ENCODE results near the gene OR2A7. TPM values are rescaled to one million over a fixed set of nuclear protein-coding genes. Genes with fewer than 3 reads are reported as not detected.
"Not testable (repeated sequence)": the region's sequence is repeated elsewhere in the genome, so short reads cannot be mapped to it uniquely, and the experiment has no call there.

Gene OR2A7
- total RNA-seq, 2 donors from 2014 or later = 3.8 to 4.8 TPM

DNA sequence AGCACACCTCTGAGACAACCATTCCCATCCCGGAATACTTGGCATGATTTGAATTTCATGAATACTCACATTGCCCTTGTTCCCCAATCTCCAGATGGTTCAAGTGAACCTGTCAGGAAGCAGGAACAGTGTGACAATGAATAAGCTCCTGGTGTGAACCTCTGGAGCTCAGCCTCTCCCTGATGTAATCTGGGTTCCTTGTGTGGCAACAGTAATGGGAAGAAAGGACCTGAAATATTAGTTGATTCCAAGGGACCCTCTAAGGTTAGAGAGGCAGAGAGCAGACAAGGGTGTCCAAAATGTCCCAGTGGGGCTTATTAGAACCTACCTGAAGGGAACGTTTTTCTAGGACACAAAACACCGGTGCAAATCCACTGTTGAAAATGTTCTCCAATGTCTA is 8.5 kb downstream of the OR2A7 start:
- peak; percentile 68 for DNase-seq
- H3K36me3 Mint-ChIP-seq (ENCODE audit: low read depth) = no peaks in the 10 kb centered on the region
- H3K9me3 Mint-ChIP-seq = no peaks in the 10 kb centered on the region
- no peaks in the 10 kb centered on the region for H3K27me3 Mint-ChIP-seq (ENCODE audit: insufficient read depth)
- Histone ChIP-seq H3K27me3 (ENCODE audit: control insufficient read depth, insufficient read depth, low read length, poor library complexity, severe bottlenecking) (no peaks in the 10 kb centered on the region), H3K36me3 (ENCODE audit: control insufficient read depth, insufficient read depth, low read length) (no peaks in the 10 kb centered on the region), H3K4me3 (ENCODE audit: low read length) (no peak overlapping the region), H3K4me1 (ENCODE audit: control insufficient read depth, insufficient read depth, low read length) (no peaks in the 10 kb centered on the region), H3K9ac (ENCODE audit: extremely low read depth, low read length, poor library complexity, severe bottlenecking) (no peak overlapping the region), H3K27ac (ENCODE audit: low read depth, low read length) (no peak overlapping the region), H3K9me3 (ENCODE audit: control insufficient read depth, low read length) (no peaks in the 10 kb centered on the region)
- no peak overlapping the region for H3K4me3 Mint-ChIP-seq
- 85 to 100% methylated on average over 1 to 3 of the region's 3 CpGs for WGBS, 2 experiments (ENCODE audit: insufficient coverage in 1 of 2, insufficient read length in 1 of 2)
- no peak for TF ChIP-seq CTCF (conservative IDR thresholded peaks at IDR 0.05)
- H3K4me1 Mint-ChIP-seq = peaks cover 13% of the 10 kb centered on the region
- H3K27ac Mint-ChIP-seq = peak overlapping the region; percentile 76

DNA sequence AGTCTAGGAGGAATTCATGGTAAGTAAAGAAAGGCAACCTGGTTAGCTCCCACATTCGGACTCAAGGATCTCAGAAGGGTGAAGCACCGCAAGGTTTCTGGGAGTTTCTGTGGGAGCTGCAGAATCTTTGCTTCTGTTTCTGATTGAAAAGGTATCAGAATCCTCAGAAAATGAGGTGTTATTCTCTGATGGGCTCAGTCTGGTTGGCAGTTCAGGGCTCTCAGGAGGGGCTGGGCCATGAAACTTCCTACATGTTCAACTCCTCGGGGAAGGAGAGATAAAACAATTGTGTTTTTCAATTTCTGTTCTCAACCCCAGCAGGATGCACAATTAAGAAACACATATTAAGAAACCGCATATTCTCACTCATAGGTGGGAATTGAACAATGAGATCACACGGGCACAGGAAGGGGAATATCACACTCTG is 9.1 kb downstream of the OR2A7 start:
- Histone ChIP-seq H3K9ac (ENCODE audit: extremely low read depth, low read length, poor library complexity, severe bottlenecking) (no peak overlapping the region), H3K9me3 (ENCODE audit: control insufficient read depth, low read length) (no peaks in the 10 kb centered on the region), H3K4me1 (ENCODE audit: control insufficient read depth, insufficient read depth, low read length) (no peaks in the 10 kb centered on the region), H3K27me3 (ENCODE audit: control insufficient read depth, insufficient read depth, low read length, poor library complexity, severe bottlenecking) (no peaks in the 10 kb centered on the region), H3K36me3 (ENCODE audit: control insufficient read depth, insufficient read depth, low read length) (no peaks in the 10 kb centered on the region), H3K4me3 (ENCODE audit: low read length) (no peak overlapping the region), H3K27ac (ENCODE audit: low read depth, low read length) (no peak overlapping the region)
- H3K4me1 Mint-ChIP-seq = peaks cover 13% of the 10 kb centered on the region
- DNase-seq = peak; percentile 61
- no peak for TF ChIP-seq CTCF (conservative IDR thresholded peaks at IDR 0.05)
- no peaks in the 10 kb centered on the region for H3K9me3 Mint-ChIP-seq
- H3K27ac Mint-ChIP-seq = peak overlapping the region; percentile 19
- no peaks in the 10 kb centered on the region for H3K27me3 Mint-ChIP-seq (ENCODE audit: insufficient read depth)
- 78 to 88% methylated on average over 4 to 5 of the region's 5 CpGs for WGBS, 2 experiments (ENCODE audit: insufficient coverage in 1 of 2, insufficient read length in 1 of 2)
- no peak overlapping the region for H3K4me3 Mint-ChIP-seq
- no peaks in the 10 kb centered on the region for H3K36me3 Mint-ChIP-seq (ENCODE audit: low read depth)

- H3K27ac Mint-ChIP-seq; H3K27me3 Mint-ChIP-seq (ENCODE audit: insufficient read depth); H3K9me3 ChIP-seq (ENCODE audit: control insufficient read depth, low read length); H3K4me3 Mint-ChIP-seq; H3K9ac ChIP-seq (ENCODE audit: extremely low read depth, low read length, poor library complexity, severe bottlenecking); DNase-seq; H3K9me3 Mint-ChIP-seq; H3K36me3 Mint-ChIP-seq (ENCODE audit: low read depth); H3K36me3 ChIP-seq (ENCODE audit: control insufficient read depth, insufficient read depth, low read length); H3K4me1 ChIP-seq (ENCODE audit: control insufficient read depth, insufficient read depth, low read length); H3K27ac ChIP-seq (ENCODE audit: low read depth, low read length); H3K4me3 ChIP-seq (ENCODE audit: low read length); H3K27me3 ChIP-seq (ENCODE audit: control insufficient read depth, insufficient read depth, low read length, poor library complexity, severe bottlenecking): not testable (repeated sequence)
- no CpG with 5 or more reads among the region's 4 CpGs for WGBS, 2 experiments (ENCODE audit: insufficient coverage in 1 of 2, insufficient read length in 1 of 2)
- peaks cover 13% of the 10 kb centered on the region for H3K4me1 Mint-ChIP-seq
Measured at GRCh38 chr7:144252307-144252706, 12.3 kb downstream of the OR2A7 start.

- DNase-seq; H3K36me3 ChIP-seq (ENCODE audit: control insufficient read depth, insufficient read depth, low read length); H3K4me1 ChIP-seq (ENCODE audit: control insufficient read depth, insufficient read depth, low read length); H3K27me3 ChIP-seq (ENCODE audit: control insufficient read depth, insufficient read depth, low read length, poor library complexity, severe bottlenecking); H3K4me3 ChIP-seq (ENCODE audit: low read length); H3K4me1 Mint-ChIP-seq; H3K27me3 Mint-ChIP-seq (ENCODE audit: insufficient read depth); H3K9me3 Mint-ChIP-seq; H3K27ac Mint-ChIP-seq; H3K4me3 Mint-ChIP-seq; H3K9ac ChIP-seq (ENCODE audit: extremely low read depth, low read length, poor library complexity, severe bottlenecking); H3K9me3 ChIP-seq (ENCODE audit: control insufficient read depth, low read length); H3K27ac ChIP-seq (ENCODE audit: low read depth, low read length); H3K36me3 Mint-ChIP-seq (ENCODE audit: low read depth): not testable (repeated sequence)
- no CpG with 5 or more reads among the region's 1 CpG for WGBS, 2 experiments (ENCODE audit: insufficient coverage in 1 of 2, insufficient read length in 1 of 2)
Measured at GRCh38 chr7:144247674-144248330, 16.8 kb downstream of the OR2A7 start.

- not testable (repeated sequence) for H3K4me1 Mint-ChIP-seq; H3K36me3 Mint-ChIP-seq (ENCODE audit: low read depth); H3K36me3 ChIP-seq (ENCODE audit: control insufficient read depth, insufficient read depth, low read length); H3K4me1 ChIP-seq (ENCODE audit: control insufficient read depth, insufficient read depth, low read length); H3K27me3 Mint-ChIP-seq (ENCODE audit: insufficient read depth); H3K9me3 Mint-ChIP-seq; H3K27ac ChIP-seq (ENCODE audit: low read depth, low read length); H3K27ac Mint-ChIP-seq; H3K27me3 ChIP-seq (ENCODE audit: control insufficient read depth, insufficient read depth, low read length, poor library complexity, severe bottlenecking); H3K9me3 ChIP-seq (ENCODE audit: control insufficient read depth, low read length); H3K4me3 Mint-ChIP-seq; DNase-seq; H3K9ac ChIP-seq (ENCODE audit: extremely low read depth, low read length, poor library complexity, severe bottlenecking); H3K4me3 ChIP-seq (ENCODE audit: low read length)
- WGBS, 2 experiments (ENCODE audit: insufficient coverage in 1 of 2, insufficient read length in 1 of 2) = no CpG with 5 or more reads among the region's 5 CpGs
Measured at GRCh38 chr7:144246967-144247366, 17.6 kb downstream of the OR2A7 start.

- H3K4me3 Mint-ChIP-seq; H3K9me3 Mint-ChIP-seq; H3K27me3 Mint-ChIP-seq (ENCODE audit: insufficient read depth); H3K4me3 ChIP-seq (ENCODE audit: low read length); H3K36me3 Mint-ChIP-seq (ENCODE audit: low read depth); H3K4me1 ChIP-seq (ENCODE audit: control insufficient read depth, insufficient read depth, low read length); DNase-seq; H3K9me3 ChIP-seq (ENCODE audit: control insufficient read depth, low read length); H3K27ac ChIP-seq (ENCODE audit: low read depth, low read length); H3K9ac ChIP-seq (ENCODE audit: extremely low read depth, low read length, poor library complexity, severe bottlenecking); H3K4me1 Mint-ChIP-seq; H3K36me3 ChIP-seq (ENCODE audit: control insufficient read depth, insufficient read depth, low read length); H3K27me3 ChIP-seq (ENCODE audit: control insufficient read depth, insufficient read depth, low read length, poor library complexity, severe bottlenecking); H3K27ac Mint-ChIP-seq: not testable (repeated sequence)
- WGBS, 2 experiments (ENCODE audit: insufficient coverage in 1 of 2, insufficient read length in 1 of 2) = no CpG with 5 or more reads among the region's 2 CpGs
Measured at GRCh38 chr7:144245372-144245771, 19.2 kb downstream of the OR2A7 start.

Measured in endodermal cell (in vitro differentiated cells).